ENCODE measurements around the gene SCAF4.

DNA sequence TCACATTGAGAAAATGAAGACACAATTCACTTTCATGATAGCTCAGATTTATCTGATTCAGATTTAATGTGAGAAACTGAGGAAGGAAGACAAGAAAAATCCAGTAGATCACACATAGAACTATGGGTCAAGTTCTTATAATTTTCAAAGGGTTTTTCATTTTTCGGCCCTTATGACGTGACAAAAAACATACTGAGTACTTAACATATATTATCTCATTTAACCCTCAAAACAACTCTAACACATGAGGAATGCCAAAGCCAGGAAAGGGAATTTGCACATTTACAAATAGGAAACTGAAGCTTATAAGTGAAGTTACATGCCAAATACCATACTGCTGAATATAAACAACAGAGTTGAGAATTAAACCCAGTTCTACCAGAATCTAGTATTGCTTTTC is 44.8 kb downstream of the SCAF4 start:
- TF ChIP-seq, protein P1, sequence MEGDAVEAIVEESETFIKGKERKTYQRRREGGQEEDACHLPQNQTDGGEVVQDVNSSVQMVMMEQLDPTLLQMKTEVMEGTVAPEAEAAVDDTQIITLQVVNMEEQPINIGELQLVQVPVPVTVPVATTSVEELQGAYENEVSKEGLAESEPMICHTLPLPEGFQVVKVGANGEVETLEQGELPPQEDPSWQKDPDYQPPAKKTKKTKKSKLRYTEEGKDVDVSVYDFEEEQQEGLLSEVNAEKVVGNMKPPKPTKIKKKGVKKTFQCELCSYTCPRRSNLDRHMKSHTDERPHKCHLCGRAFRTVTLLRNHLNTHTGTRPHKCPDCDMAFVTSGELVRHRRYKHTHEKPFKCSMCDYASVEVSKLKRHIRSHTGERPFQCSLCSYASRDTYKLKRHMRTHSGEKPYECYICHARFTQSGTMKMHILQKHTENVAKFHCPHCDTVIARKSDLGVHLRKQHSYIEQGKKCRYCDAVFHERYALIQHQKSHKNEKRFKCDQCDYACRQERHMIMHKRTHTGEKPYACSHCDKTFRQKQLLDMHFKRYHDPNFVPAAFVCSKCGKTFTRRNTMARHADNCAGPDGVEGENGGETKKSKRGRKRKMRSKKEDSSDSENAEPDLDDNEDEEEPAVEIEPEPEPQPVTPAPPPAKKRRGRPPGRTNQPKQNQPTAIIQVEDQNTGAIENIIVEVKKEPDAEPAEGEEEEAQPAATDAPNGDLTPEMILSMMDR (IDR thresholded peaks at IDR 0.05), result no peak
- no peak for TF ChIP-seq POLR2A (IDR thresholded peaks at IDR 0.05)

All from esophagus squamous epithelium (tissue), 4 donors.